OCI-LY7 (cell line): ENCODE results near the gene ATP8B3. TPM values are rescaled to one million over a fixed set of nuclear protein-coding genes. Genes with fewer than 3 reads are reported as not detected.

Source experiments
- BruUV-seq: library from RNA; stranded (reverse); fragments of 400-500 nt; replicated peaks from 2 replicates; lab custom pipeline; 2021; lab: Mats Ljungman, UMichigan
- CTCF ChIA-PET: fragments of 300-600 bp; sonication (Branson Sonifier 250); formaldehyde crosslinking; loops from one replicate; lab custom pipeline; 2022; ENCODE audit warnings: antibody characterized with exemption; ENCODE audit not compliant: unreplicated experiment; lab: Charles Lee
- POLR2A ChIA-PET: fragments of 300-600 bp; sonication (Branson Sonifier 250); formaldehyde crosslinking; loops from one replicate; lab custom pipeline; 2022; ENCODE audit warnings: antibody characterized with exemption; lab: Charles Lee
- DNase-seq: peaks from one replicate; pipeline ENCODE4 v3.0.0-alpha.2; 2015; ENCODE audit warnings: low spot score
- H2AFZ ChIP-seq: fragments of 200-600 bp; sonication (generic), shearing (Covaris generic); 2 replicates; pipeline ENCODE4 v1.6.1; 2014; ENCODE audit warnings: mild to moderate bottlenecking, antibody characterized with exemption, low read length, moderate library complexity
- H3K27ac ChIP-seq: fragments of 200-600 bp; sonication (generic); 2 replicates; pipeline ENCODE4 v1.5.1; 2014; ENCODE audit warnings: mixed run types, low read depth, mild to moderate bottlenecking, moderate library complexity, low read length, inconsistent platforms; ENCODE audit not compliant: poor library complexity, severe bottlenecking
- H3K36me3 ChIP-seq: fragments of 200-600 bp; sonication (generic); 2 replicates; pipeline ENCODE4 v1.6.1; 2014; ENCODE audit warnings: mild to moderate bottlenecking, antibody characterized with exemption, low read length, moderate library complexity, mixed read lengths; ENCODE audit not compliant: insufficient read depth
- H3K4me1 ChIP-seq: fragments of 200-600 bp; sonication (generic); 2 replicates; pipeline ENCODE4 v1.5.1; 2014; ENCODE audit warnings: mild to moderate bottlenecking, low read length; ENCODE audit not compliant: insufficient read depth, poor library complexity, severe bottlenecking
- H3K4me2 ChIP-seq: fragments of 200-600 bp; sonication (generic); 2 replicates; pipeline ENCODE4 v1.6.1; 2014; ENCODE audit warnings: mild to moderate bottlenecking, low read length
- H3K4me3 ChIP-seq: fragments of 200-600 bp; sonication (generic); 2 replicates; pipeline ENCODE4 v1.5.1; 2014; ENCODE audit warnings: mild to moderate bottlenecking, low read depth, low read length; ENCODE audit not compliant: poor library complexity, severe bottlenecking
- H3K79me2 ChIP-seq: fragments of 200-600 bp; sonication (generic); 2 replicates; pipeline ENCODE4 v1.6.1; 2016; ENCODE audit warnings: low read depth, mild to moderate bottlenecking, low read length, moderate library complexity, mixed read lengths; ENCODE audit not compliant: insufficient read depth
- H3K9me2 ChIP-seq: fragments of 200-600 bp; sonication (generic); 2 replicates; pipeline ENCODE4 v1.6.1; 2016; ENCODE audit warnings: mild to moderate bottlenecking, low read length, mixed read lengths; ENCODE audit not compliant: insufficient read depth
- H3K9me3 ChIP-seq: fragments of 200-600 bp; sonication (generic); 2 replicates; pipeline ENCODE4 v1.6.1; 2014; ENCODE audit warnings: mild to moderate bottlenecking, mixed run types, low read length, mixed read lengths
- H4K20me1 ChIP-seq: fragments of 200-600 bp; sonication (generic); 2 replicates; pipeline ENCODE4 v1.6.1; 2014; ENCODE audit warnings: mild to moderate bottlenecking, antibody characterized with exemption, low read length, moderate library complexity, mixed read lengths; ENCODE audit not compliant: insufficient read depth
- EZH2phosphoT487 ChIP-seq: fragments of 200-600 bp; sonication (generic); IDR thresholded peaks from 2 replicates; pipeline ENCODE4 v1.6.1; 2018; ENCODE audit warnings: low read depth, borderline replicate concordance, mild to moderate bottlenecking, mixed run types, antibody characterized with exemption, low read length, moderate library complexity, mixed read lengths
- intact Hi-C: fragments of 100-400 bp; cut with micrococcal nuclease; formaldehyde crosslinking; loops from one replicate; pipeline ENCODE4 v1.10.0; 2022; ENCODE audit not compliant: unreplicated experiment
- total RNA-seq, 2 experiments: library from RNA; depleted of rRNA in 1 of 2; stranded (reverse); fragments of >200 nt in 1 of 2; shearing (Covaris generic) in 1 of 2; gene quantifications; 2 replicates each; pipeline ENCODE4 v1.2.3, GENCODE V29; 2014 to 2022
- TF ChIP-seq, protein P1 (sequence below): fragments of 200-600 bp; sonication (generic); conservative IDR thresholded peaks from 2 replicates; pipeline ENCODE4 v1.5.1; 2014; ENCODE audit warnings: mild to moderate bottlenecking, antibody characterized with exemption, low read length, moderate library complexity, mixed read lengths

ATP8B3 gene
- total RNA-seq, 2 experiments from 2014 or later = 5.9 to 19.3 TPM

- peaks cover 71% of the 10 kb centered on the region for H3K36me3 ChIP-seq
- TF ChIP-seq, protein P1, sequence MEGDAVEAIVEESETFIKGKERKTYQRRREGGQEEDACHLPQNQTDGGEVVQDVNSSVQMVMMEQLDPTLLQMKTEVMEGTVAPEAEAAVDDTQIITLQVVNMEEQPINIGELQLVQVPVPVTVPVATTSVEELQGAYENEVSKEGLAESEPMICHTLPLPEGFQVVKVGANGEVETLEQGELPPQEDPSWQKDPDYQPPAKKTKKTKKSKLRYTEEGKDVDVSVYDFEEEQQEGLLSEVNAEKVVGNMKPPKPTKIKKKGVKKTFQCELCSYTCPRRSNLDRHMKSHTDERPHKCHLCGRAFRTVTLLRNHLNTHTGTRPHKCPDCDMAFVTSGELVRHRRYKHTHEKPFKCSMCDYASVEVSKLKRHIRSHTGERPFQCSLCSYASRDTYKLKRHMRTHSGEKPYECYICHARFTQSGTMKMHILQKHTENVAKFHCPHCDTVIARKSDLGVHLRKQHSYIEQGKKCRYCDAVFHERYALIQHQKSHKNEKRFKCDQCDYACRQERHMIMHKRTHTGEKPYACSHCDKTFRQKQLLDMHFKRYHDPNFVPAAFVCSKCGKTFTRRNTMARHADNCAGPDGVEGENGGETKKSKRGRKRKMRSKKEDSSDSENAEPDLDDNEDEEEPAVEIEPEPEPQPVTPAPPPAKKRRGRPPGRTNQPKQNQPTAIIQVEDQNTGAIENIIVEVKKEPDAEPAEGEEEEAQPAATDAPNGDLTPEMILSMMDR = no peak
- TF ChIP-seq EZH2phosphoT487 = no peak
- peaks cover 11% of the 10 kb centered on the region for H3K4me1 ChIP-seq
- POLR2A ChIA-PET = no interaction called here
- H3K9me3 ChIP-seq = no peaks in the 10 kb centered on the region
- H3K79me2 ChIP-seq = no peaks in the 10 kb centered on the region
- H3K4me2 ChIP-seq = no peak overlapping the region
- DNase-seq = no peak
- no peak overlapping the region for H2AFZ ChIP-seq
- H4K20me1 ChIP-seq = no peaks in the 10 kb centered on the region
- no peak overlapping the region for H3K4me3 ChIP-seq
- CTCF ChIA-PET = no interaction called here
- H3K9me2 ChIP-seq = no peaks in the 10 kb centered on the region
- no TSS peak for BruUV-seq
- intact Hi-C loops = no loop called here
- no peak overlapping the region for H3K27ac ChIP-seq
These were observed 5.6 kb upstream of the ATP8B3 start for GRCh38 chr19:1817553-1818179.

DNA sequence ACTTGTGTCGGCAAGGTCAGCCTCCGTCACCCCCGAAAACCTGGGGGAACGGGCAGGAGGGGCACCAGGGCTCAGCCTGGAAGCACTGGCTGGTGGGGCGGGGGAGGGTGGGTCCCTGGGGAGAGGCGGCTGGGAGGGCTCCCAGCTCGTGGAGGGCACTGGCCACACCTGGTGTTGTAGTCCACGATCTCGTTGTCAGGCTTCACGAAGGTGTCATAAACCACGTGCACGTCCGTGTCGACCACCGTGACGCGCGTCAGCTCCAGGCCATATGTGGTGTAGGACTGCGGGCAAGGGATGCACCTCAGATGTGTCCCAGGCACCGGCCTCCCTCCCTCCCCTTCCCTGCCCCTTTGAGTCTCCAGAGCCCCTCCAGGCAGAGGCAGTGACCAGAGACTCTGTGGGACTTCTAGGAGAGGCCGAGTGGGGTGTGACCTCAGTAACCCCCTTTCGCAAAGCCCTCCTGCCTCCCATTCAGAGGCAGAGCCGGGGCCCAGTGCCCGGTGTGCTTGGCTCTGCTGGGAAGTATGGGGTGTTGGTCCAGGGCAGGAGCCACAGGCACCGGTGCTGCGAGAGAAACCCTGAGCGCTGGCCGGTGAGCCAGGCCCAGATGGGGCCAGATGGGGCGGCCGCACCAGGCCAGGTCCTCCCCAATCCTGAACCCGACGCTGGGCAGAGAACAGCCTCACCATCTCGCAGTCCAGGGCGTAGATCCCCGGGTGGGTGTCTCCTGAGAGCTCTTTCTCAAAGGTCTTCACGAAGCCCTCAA lies 4.6 kb upstream of the ATP8B3 start:
- POLR2A ChIA-PET = no interaction called here
- intact Hi-C loops = no loop called here
- Histone ChIP-seq H2AFZ (no peak overlapping the region), H3K9me2 (no peaks in the 10 kb centered on the region), H3K4me3 (no peak overlapping the region), H3K27ac (no peak overlapping the region), H4K20me1 (no peaks in the 10 kb centered on the region), H3K79me2 (no peaks in the 10 kb centered on the region), H3K9me3 (no peaks in the 10 kb centered on the region), H3K36me3 (peaks cover 61% of the 10 kb centered on the region), H3K4me1 (peaks cover 12% of the 10 kb centered on the region), H3K4me2 (no peak overlapping the region)
- no peak for DNase-seq
- CTCF ChIA-PET = no interaction called here
- TF ChIP-seq, protein P1 = no peak
- BruUV-seq = no TSS peak
